ENCODE data around the gene FAR1.

FAR1 gene

DNA sequence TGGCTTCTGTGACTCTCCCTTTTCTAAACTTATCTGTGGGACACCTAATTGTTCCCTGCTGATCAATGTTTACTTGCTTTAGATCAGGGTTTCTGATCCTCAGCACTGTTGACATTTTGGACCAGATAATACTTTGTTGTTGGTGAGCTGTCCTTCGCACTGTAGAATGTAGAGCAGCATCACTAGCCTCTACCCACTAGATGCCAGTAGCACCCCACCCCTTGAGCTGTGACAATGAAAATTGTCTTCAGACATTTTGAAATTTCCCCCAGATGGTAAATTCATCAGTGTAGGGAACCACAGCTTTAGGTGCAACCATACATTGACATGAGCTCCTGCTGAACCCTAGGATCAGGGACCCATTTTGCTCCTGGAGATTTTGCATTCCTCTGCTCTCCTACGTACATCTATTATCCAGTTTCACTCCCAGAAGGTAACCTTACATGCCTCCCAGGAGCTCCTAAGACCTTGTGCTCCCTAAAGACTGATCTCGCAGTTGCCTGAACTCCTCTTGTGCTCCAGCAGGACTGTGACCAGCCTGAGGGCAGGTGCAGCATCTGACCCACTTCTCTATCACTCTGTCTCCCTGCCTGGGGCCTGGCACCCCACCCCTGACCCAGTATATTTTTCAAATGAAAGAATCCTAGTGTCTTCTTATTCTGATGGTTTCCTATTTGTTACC is 107.8 kb downstream of the FAR1 start:
- no peak for DNase-seq (ENCODE audit: low read depth)

DNA sequence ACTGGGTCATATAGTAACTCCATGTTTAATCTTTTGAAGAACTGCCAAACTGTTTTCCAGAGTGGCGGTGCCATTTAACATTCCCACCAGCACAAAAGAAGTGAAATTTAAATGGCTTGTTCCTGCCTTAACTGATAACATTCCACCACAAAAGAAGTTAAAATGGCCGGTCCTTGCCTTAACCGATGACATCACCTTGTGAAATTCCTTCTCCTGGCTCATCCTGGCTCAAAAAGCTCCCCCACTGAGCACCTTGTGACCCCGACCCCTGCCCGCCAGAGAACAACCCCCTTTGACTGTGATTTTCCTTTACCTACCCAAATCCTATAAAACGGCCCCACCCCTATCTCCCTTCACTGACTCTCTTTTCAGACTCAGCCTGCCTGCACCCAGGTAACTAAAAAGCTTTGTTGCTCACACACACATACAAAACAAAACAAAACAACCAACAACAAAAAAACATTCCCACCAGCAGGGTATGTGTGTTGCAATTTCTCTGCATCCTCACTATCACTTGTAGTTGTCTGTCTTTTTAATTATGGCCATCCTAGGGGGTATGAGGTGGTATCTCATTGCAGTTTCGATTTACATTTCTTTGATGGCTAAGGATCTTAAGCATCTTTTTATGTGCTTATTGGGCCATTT is 109.0 kb downstream of the FAR1 start:
- DNase-seq (ENCODE audit: low read depth): no peak

DNA sequence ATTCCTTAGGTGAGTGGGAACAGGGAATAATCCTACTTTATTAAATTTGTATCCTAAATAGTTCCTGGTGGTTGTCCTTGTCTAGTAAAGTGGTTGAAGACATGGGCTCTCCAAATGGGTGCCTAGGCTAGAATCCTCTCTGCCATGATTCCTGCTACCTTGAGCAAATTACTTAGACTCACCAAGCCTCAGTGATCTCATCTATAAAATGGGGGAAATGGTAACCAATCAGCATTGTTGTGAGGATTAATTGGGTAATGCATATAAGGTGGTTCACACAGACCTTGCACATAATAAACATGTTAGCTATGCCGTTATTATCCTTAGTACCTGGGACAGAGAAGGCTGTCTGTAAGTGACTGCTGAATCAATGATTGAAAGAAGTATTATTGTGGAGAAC is 109.9 kb downstream of the FAR1 start:
- DNase-seq (ENCODE audit: low read depth): no peak

DNA sequence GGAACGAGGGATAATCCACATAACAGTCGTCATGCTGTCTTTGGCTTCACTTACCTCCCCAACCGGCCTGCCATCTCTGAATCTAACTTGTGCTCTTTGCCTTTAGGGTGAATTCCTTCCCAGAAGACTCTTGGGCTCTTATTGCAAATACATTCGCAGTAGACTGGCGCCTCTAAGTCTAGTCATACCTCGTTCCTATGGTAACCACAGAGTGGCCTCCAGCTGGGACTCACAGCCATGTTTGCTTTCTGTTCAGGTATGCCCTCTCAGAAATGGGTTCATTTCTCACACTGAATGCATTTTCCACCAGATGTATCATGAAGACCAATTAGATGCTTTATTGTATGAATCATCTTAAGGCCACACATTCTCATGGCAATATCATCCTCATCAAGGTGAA is 112.7 kb downstream of the FAR1 start:
- DNase-seq (ENCODE audit: low read depth): no peak
